ENCODE data around the gene GNA14.

Gene GNA14

DNA sequence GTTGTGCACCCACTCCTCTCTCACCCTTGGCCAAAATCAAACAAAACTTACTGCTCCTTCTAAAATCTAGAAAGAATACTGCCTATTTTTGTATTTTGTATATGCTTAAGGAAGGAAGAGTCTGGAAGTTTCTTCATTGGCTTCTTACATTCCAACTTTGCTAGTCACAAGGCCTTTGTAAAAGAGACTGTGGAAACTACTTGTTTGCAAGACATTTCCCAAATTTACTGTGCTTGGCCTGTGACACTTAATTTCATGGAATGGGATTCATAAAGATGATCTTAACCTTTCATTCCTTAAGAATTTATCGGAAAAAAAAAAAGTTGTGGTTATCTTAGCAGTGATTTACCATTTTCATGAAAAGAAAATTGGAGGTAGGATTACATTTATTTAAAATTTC lies 261.9 kb downstream of the GNA14 start:
- TF ChIP-seq ZFX (IDR thresholded peaks at IDR 0.05) = no peak
- TF ChIP-seq, protein P1, sequence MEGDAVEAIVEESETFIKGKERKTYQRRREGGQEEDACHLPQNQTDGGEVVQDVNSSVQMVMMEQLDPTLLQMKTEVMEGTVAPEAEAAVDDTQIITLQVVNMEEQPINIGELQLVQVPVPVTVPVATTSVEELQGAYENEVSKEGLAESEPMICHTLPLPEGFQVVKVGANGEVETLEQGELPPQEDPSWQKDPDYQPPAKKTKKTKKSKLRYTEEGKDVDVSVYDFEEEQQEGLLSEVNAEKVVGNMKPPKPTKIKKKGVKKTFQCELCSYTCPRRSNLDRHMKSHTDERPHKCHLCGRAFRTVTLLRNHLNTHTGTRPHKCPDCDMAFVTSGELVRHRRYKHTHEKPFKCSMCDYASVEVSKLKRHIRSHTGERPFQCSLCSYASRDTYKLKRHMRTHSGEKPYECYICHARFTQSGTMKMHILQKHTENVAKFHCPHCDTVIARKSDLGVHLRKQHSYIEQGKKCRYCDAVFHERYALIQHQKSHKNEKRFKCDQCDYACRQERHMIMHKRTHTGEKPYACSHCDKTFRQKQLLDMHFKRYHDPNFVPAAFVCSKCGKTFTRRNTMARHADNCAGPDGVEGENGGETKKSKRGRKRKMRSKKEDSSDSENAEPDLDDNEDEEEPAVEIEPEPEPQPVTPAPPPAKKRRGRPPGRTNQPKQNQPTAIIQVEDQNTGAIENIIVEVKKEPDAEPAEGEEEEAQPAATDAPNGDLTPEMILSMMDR (conservative IDR thresholded peaks at IDR 0.05) = no peak

DNA sequence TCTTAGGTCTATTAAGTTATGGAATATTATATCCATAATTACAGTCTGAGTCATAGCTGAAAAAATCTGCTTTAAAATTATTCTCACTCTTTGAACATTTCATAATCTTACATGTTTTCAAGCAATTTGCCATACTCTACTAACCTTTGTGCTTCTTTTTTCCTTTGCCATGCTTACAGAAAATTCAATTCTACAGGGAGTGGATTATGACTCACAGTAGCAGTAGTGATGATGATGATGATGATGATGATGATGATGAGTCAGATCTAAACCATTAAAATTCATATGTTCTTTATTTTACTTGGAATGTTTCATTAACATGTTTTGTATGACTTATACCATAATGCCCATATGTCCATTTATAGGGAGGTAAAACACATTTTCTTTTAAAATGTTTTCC lies 263.7 kb downstream of the GNA14 start:
- TF ChIP-seq, protein P1 (conservative IDR thresholded peaks at IDR 0.05) = no peak
- TF ChIP-seq ZFX (IDR thresholded peaks at IDR 0.05) = no peak
- H3K27ac ChIP-seq = no peak overlapping the region

More for the DNA sequence above, 261.9 kb downstream of the GNA14 start:
- H3K27ac ChIP-seq = no peak overlapping the region

DNA sequence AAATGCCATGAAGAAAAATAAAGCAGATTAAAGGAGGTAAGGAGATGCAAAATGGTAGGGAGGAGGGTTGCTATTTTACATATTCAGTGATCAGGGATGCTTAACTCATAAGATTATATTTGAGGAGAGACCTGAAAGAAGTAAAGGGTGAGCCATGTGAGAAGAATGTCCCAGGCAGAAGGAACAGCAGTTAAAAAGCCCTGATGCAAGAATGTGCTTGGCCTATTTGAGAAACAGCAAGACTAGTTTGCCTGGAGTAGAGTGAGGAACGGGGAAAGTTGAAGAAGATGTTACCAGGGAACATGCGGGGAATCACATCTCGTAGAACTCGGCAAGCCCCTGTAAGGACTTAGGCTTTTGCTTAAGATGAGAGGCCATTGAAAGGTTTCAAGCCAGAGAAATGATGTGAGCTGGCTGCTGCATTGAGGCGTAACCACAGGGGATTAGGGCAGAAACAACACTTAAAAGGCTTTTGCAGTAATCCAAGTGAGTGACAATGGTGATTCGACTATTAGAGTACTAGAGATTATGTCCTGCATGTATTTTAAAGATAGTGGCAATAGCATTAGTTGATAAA lies 272.1 kb downstream of the GNA14 start:
- no peak overlapping the region for H3K27ac ChIP-seq
- TF ChIP-seq, protein P1 (conservative IDR thresholded peaks at IDR 0.05) = no peak
- no peak for TF ChIP-seq ZFX (IDR thresholded peaks at IDR 0.05)

DNA sequence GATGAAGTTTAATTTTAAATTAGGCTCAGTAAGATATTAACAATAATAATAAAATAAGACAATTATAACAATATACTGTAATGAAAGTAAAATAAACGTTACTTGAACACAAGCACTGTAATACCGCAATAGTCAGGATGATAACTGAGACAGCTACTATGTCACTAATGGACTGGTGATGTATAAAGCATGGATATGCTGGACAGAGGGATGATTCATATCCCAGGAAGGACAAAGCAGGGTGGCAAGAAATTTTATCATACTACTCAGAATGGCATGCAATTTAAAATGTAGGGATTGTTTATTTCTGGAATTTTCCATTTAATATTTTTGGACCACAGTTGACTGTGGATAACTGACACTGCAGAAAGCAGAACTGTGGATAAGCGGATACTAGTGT lies 273.9 kb downstream of the GNA14 start:
- no peak overlapping the region for H3K27ac ChIP-seq
- no peak for TF ChIP-seq ZFX (IDR thresholded peaks at IDR 0.05)
- TF ChIP-seq, protein P1 (conservative IDR thresholded peaks at IDR 0.05) = no peak
